ENCODE results near the gene RNF169. TPM values are rescaled to one million over a fixed set of nuclear protein-coding genes. Genes with fewer than 3 reads are reported as not detected.
A peak's percentile ranks its signal among the peaks of the same experiment; 100 is the strongest.

RNF169 gene
- total RNA-seq, 6 donors from 2014 or later: 13.4 to 34.3 (median 22.8) TPM

DNA sequence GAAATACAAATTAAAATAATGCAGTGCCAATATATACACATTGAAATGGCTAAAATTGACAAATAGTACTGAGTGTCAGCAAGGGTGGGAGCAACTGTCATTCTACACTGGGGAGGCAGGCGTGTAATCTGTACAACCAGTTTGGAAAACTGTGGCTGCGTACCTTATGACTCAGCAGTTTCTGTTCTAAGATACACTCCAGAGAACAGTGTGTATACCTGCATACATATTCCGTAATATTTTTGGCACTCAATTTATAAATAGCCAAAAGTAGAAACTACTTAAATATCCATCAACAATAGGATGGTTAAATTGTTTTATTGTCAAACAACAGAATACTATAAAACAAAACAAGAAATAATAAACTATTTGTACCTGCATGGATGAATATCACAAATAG, 57.6 kb downstream of the RNF169 start:
- no peak for ATAC-seq (ENCODE audit: low FRiP score in 2 of 2)
- 76 to 88% methylated on average over 3 of the region's 3 CpGs for WGBS, 2 donors
- Histone ChIP-seq H3K36me3 (no peaks in the 10 kb centered on the region), H3K4me3 (no peak overlapping the region), H3K4me1 (peaks cover 9 to 19% (median 10%) of the 10 kb centered on the region in 4 donors), H3K27ac (no peak overlapping the region), H3K9me3 (no peaks in the 10 kb centered on the region), H3K27me3 (no peaks in the 10 kb centered on the region)
- TF ChIP-seq POLR2AphosphoS5 (IDR thresholded peaks at IDR 0.05): no peak
- TF ChIP-seq, protein P1, sequence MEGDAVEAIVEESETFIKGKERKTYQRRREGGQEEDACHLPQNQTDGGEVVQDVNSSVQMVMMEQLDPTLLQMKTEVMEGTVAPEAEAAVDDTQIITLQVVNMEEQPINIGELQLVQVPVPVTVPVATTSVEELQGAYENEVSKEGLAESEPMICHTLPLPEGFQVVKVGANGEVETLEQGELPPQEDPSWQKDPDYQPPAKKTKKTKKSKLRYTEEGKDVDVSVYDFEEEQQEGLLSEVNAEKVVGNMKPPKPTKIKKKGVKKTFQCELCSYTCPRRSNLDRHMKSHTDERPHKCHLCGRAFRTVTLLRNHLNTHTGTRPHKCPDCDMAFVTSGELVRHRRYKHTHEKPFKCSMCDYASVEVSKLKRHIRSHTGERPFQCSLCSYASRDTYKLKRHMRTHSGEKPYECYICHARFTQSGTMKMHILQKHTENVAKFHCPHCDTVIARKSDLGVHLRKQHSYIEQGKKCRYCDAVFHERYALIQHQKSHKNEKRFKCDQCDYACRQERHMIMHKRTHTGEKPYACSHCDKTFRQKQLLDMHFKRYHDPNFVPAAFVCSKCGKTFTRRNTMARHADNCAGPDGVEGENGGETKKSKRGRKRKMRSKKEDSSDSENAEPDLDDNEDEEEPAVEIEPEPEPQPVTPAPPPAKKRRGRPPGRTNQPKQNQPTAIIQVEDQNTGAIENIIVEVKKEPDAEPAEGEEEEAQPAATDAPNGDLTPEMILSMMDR (IDR thresholded peaks at IDR 0.05): no peak
- no peak for TF ChIP-seq EP300 (IDR thresholded peaks at IDR 0.05)
- no peak for TF ChIP-seq POLR2A (IDR thresholded peaks at IDR 0.05)
- DNase-seq: no peak

- peaks cover 9 to 29% (median 10%) of the 10 kb centered on the region in 4 donors for H3K4me1 ChIP-seq
- DNase-seq (no peak), ATAC-seq (ENCODE audit: low FRiP score in 2 of 2) (no peak)
- TF ChIP-seq POLR2AphosphoS5 (IDR thresholded peaks at IDR 0.05): no peak
- no peak for TF ChIP-seq POLR2A (IDR thresholded peaks at IDR 0.05)
- TF ChIP-seq, protein P1 (IDR thresholded peaks at IDR 0.05): no peak
- TF ChIP-seq EP300 (IDR thresholded peaks at IDR 0.05): no peak
- peak overlapping the region in 2 of 4 donors; percentile 8 to 52 for H3K27ac ChIP-seq
- H3K4me3 ChIP-seq: no peak overlapping the region
- no peaks in the 10 kb centered on the region for H3K27me3 ChIP-seq
- no peaks in the 10 kb centered on the region for H3K9me3 ChIP-seq
- no peaks in the 10 kb centered on the region for H3K36me3 ChIP-seq
Observed at GRCh38 chr11:74809801-74810200, 61.2 kb downstream of the RNF169 start.

DNA sequence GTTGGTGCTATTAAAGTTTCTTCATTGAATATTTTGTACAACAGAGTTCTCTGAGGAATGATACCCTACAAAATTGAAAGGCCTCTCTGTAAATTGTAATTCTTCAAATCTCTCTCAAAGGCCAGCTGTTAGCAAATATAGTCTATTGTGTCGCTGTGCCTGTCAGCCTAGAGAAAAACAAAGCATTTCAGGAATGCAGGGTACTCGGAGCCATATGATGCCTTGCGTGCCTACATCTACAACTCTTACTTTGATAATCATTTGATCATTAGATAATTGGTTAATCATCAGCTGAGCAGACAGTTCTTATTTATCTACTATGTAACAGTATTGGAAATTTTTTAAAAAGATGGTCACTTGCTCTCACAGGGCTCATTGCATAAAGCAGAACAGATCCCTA, 67.3 kb downstream of the RNF169 start:
- no peak for DNase-seq
- H3K27me3 ChIP-seq: no peaks in the 10 kb centered on the region
- H3K4me3 ChIP-seq: no peak overlapping the region
- TF ChIP-seq, protein P1 (IDR thresholded peaks at IDR 0.05): no peak
- no peak for TF ChIP-seq POLR2AphosphoS5 (IDR thresholded peaks at IDR 0.05)
- no peak for TF ChIP-seq POLR2A (IDR thresholded peaks at IDR 0.05)
- TF ChIP-seq EP300 (IDR thresholded peaks at IDR 0.05): no peak
- WGBS, 2 donors: 57 to 64% methylated on average over 3 of the region's 3 CpGs
- no peaks in the 10 kb centered on the region for H3K9me3 ChIP-seq
- no peak overlapping the region for H3K27ac ChIP-seq
- H3K36me3 ChIP-seq: peaks cover 0 to 14% (median 5%) of the 10 kb centered on the region in 4 donors
- peaks cover 10 to 27% (median 14%) of the 10 kb centered on the region in 4 donors for H3K4me1 ChIP-seq
- no peak for ATAC-seq (ENCODE audit: low FRiP score in 2 of 2)

DNA sequence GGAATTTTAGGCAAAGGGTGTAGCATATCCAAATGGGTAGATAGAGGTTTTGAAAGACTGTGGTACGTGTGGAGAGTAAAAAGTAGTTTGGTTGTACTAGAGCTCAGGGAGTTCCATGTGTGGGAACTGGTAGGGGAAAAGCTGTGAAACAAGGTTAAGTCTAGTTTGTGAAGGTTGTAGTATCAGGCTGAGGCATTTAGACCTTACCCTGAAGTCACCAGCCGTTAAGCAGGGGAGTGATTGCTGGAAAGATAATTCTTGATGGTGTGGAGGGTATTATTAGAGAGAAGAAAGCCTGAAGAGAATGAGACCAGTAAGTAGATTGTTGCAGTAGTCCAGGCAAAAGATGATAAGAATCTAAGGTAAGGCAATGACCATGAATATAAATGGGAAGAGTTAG, 68.0 kb downstream of the RNF169 start:
- Histone ChIP-seq H3K4me1 (peaks cover 12 to 22% (median 15%) of the 10 kb centered on the region in 4 donors), H3K4me3 (no peak overlapping the region), H3K36me3 (peaks cover 0 to 14% (median 5%) of the 10 kb centered on the region in 4 donors), H3K27me3 (no peaks in the 10 kb centered on the region), H3K9me3 (no peaks in the 10 kb centered on the region), H3K27ac (no peak overlapping the region)
- 91 to 94% methylated on average over 2 of the region's 2 CpGs for WGBS, 2 donors
- DNase-seq: no peak
- no peak for TF ChIP-seq POLR2AphosphoS5 (IDR thresholded peaks at IDR 0.05)
- TF ChIP-seq, protein P1 (IDR thresholded peaks at IDR 0.05): no peak
- no peak for TF ChIP-seq POLR2A (IDR thresholded peaks at IDR 0.05)
- TF ChIP-seq EP300 (IDR thresholded peaks at IDR 0.05): no peak
- no peak for ATAC-seq (ENCODE audit: low FRiP score in 2 of 2)

DNA sequence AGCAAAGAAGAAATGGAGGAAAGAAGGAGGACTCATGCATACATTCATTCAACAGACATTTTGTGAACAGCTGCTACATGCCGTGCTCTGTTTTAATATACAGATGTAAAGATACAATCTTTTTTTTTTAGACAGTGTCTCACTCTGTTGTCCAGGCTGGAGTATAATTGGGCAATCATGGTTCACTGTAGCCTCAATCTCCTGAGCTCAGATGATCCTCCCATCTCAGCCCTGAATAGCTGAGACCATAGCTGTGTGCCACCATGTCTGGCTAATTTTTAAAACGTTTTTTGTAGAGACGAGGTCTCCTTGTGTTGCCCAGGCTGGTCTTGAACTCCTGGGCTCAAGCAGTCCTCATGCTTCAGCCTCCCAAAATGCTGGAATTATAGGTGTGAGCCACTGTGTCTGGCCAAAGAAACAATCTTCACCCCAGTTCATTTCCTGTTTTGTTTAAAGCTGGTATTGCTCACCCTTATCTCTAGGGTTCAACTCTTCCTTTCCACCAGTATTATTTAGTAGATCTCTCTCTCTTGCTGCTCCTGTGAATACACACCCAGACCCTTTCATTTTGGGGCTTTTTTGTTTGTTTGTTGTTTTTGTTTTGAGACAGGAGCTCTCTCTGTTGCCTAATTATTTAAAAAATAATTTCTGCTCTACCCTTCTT, 69.8 kb downstream of the RNF169 start:
- ATAC-seq (ENCODE audit: low FRiP score in 2 of 2) (no peak), DNase-seq (no peak)
- H3K27me3 ChIP-seq: no peaks in the 10 kb centered on the region
- 77 to 88% methylated on average over 3 of the region's 3 CpGs for WGBS, 2 donors
- TF ChIP-seq POLR2A (IDR thresholded peaks at IDR 0.05) (no peak), POLR2AphosphoS5 (IDR thresholded peaks at IDR 0.05) (no peak), EP300 (IDR thresholded peaks at IDR 0.05) (no peak)
- TF ChIP-seq, protein P1 (IDR thresholded peaks at IDR 0.05): no peak
- H3K9me3 ChIP-seq: no peaks in the 10 kb centered on the region
- H3K4me1 ChIP-seq: peaks cover 16 to 26% (median 20%) of the 10 kb centered on the region in 4 donors
- no peak overlapping the region for H3K4me3 ChIP-seq
- H3K27ac ChIP-seq: peak overlapping the region in 1 of 4 donors; percentile 14
- H3K36me3 ChIP-seq: peaks cover 0 to 14% (median 5%) of the 10 kb centered on the region in 4 donors
